ENCODE measurements around the gene HMOX2.

DNA sequence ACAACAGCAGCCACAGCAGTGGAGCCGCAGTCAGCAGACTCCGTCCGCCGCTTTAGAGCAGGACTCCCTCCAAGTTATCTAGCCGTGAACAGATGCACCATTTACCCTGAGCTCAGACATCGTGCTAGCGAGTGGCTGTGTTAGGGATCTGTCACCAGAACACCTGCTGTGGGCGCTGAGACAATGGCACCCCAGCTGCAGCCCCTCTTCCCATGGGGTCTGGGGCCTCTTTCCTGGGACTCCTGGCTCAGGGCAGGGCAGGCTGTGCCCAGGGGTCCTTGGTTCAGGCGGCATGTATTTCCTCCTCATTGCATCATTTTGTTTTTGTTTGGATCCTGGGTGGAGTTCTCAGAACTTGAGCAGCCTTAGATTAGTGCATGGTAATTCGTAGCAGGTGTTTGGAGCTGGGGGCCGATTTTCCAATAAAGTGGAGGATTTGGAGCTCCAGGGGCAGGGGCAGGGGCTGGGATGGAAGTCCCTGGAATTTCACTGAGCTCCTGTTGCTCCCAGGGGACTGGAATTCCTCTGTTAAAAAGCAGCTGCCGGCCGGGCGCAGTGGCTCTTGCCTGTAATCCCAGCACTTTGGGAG lies 25.2 kb upstream of the HMOX2 start:
- TF ChIP-seq, protein P1, sequence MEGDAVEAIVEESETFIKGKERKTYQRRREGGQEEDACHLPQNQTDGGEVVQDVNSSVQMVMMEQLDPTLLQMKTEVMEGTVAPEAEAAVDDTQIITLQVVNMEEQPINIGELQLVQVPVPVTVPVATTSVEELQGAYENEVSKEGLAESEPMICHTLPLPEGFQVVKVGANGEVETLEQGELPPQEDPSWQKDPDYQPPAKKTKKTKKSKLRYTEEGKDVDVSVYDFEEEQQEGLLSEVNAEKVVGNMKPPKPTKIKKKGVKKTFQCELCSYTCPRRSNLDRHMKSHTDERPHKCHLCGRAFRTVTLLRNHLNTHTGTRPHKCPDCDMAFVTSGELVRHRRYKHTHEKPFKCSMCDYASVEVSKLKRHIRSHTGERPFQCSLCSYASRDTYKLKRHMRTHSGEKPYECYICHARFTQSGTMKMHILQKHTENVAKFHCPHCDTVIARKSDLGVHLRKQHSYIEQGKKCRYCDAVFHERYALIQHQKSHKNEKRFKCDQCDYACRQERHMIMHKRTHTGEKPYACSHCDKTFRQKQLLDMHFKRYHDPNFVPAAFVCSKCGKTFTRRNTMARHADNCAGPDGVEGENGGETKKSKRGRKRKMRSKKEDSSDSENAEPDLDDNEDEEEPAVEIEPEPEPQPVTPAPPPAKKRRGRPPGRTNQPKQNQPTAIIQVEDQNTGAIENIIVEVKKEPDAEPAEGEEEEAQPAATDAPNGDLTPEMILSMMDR (IDR thresholded peaks at IDR 0.05) = no peak
- TF ChIP-seq POLR2A (IDR thresholded peaks at IDR 0.05) = no peak
